ENCODE results near the gene CAGE1. TPM values are rescaled to one million over a fixed set of nuclear protein-coding genes. Genes with fewer than 3 reads are reported as not detected.

CAGE1 gene
- total RNA-seq, 1 donor from 2014 or later = 0.07 TPM

DNA sequence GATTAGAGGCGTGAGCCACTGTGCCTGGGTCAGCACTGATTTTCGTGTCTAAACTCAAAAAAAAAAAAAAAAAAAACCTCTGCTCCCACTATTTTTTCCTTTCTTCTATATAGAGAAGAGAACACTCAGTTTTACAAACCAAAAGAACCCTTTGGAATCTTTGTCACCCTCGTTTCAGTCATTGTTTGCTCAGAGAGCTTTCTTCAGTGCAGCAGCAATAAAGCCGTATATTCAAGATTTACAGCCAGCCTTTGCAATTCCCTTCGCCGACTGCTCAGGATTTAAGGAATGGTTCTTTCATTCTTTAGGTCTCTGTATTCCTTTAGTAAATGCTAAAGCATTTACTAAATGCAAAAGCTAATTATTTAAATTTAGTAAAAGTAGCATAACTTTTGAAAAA is 20.2 kb upstream of the CAGE1 start:
- ChIA-PET POLR2A (no interaction called here), CTCF (no interaction called here)
- no peak overlapping the region for H3K27ac Mint-ChIP-seq
- no peak overlapping the region for H3K4me3 Mint-ChIP-seq
- intact Hi-C loops (cut with micrococcal nuclease) = no loop called here
- H3K9me3 Mint-ChIP-seq = no peaks in the 10 kb centered on the region
- no peak for ATAC-seq (ENCODE audit: low read depth)
- peaks cover 84% of the 10 kb centered on the region for H3K36me3 Mint-ChIP-seq (ENCODE audit: low read depth)
- TF ChIP-seq CTCF (IDR thresholded peaks at IDR 0.05) = no peak
- DNase-seq = no peak
- no peaks in the 10 kb centered on the region for H3K27me3 Mint-ChIP-seq
- no peaks in the 10 kb centered on the region for H3K4me1 Mint-ChIP-seq

DNA sequence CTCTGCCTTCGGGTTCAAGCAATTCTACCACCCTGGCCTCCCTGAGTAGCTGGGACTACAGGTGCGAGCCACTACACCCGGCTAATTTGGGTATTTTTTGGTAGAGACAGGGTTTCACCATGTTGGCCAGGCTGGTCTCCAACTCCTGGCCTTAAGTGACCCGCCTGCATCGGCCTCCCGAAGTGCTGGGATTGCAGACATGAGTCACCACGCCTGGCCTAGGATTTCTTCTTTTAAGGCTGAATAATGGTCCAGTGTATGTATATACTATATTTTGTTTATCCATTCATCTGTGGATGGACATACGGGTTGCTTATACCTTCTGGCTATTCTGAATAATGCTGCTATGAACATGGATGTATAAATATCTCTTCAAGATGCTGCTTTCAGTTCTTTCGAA is 17.2 kb upstream of the CAGE1 start:
- DNase-seq = no peak
- Mint-ChIP-seq H3K36me3 (ENCODE audit: low read depth) (peaks cover 88% of the 10 kb centered on the region), H3K4me1 (no peaks in the 10 kb centered on the region), H3K9me3 (no peaks in the 10 kb centered on the region), H3K27me3 (no peaks in the 10 kb centered on the region), H3K4me3 (no peak overlapping the region), H3K27ac (no peak overlapping the region)
- ChIA-PET POLR2A (no interaction called here), CTCF (no interaction called here)
- ATAC-seq (ENCODE audit: low read depth) = no peak
- no peak for TF ChIP-seq CTCF (IDR thresholded peaks at IDR 0.05)
- intact Hi-C loops (cut with micrococcal nuclease) = no loop called here

GRCh38 chr6:7404546-7404945 is 15.0 kb upstream of the CAGE1 start:
- ATAC-seq (ENCODE audit: low read depth) = no peak
- peaks cover 90% of the 10 kb centered on the region for H3K36me3 Mint-ChIP-seq (ENCODE audit: low read depth)
- H3K4me1 Mint-ChIP-seq = no peaks in the 10 kb centered on the region
- ChIA-PET CTCF (no interaction called here), POLR2A (no interaction called here)
- H3K4me3 Mint-ChIP-seq = no peak overlapping the region
- intact Hi-C loops (cut with micrococcal nuclease) = no loop called here
- H3K27ac Mint-ChIP-seq = no peak overlapping the region
- H3K9me3 Mint-ChIP-seq = no peaks in the 10 kb centered on the region
- no peak for TF ChIP-seq CTCF (IDR thresholded peaks at IDR 0.05)
- no peak for DNase-seq
- H3K27me3 Mint-ChIP-seq = no peaks in the 10 kb centered on the region

GRCh38 chr6:7402716-7403115 is 13.2 kb upstream of the CAGE1 start:
- intact Hi-C loops (cut with micrococcal nuclease) = no loop called here
- CTCF ChIA-PET = no interaction called here

DNA sequence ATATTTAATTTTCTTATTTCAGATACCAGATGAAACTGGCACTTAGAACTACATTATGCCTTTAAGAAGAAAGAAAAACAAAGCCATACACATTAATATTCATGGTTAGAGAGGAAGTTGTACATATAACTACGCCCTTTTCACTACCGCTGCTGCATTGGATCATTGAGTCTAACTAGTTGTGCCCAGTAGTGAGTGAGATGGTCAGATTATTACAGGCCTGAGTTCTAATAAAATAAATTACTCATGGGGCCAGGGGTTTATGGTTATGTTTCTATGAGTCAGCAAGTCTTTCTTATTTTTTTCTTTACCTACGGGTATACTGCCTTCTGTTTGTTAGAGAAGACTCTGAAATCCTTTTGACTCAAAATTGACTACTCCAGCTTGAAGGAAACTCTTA is 11.5 kb upstream of the CAGE1 start:
- H3K9me3 Mint-ChIP-seq = no peaks in the 10 kb centered on the region
- no peak overlapping the region for H3K4me3 Mint-ChIP-seq
- no peaks in the 10 kb centered on the region for H3K4me1 Mint-ChIP-seq
- ChIA-PET POLR2A (no interaction called here), CTCF (interaction anchor here (0.7 kb wide), 1 partner anchor 8 kb away, joined by 4 read pairs; no protein-coding TSS in a partner anchor)
- no peak for ATAC-seq (ENCODE audit: low read depth)
- H3K27me3 Mint-ChIP-seq = no peaks in the 10 kb centered on the region
- no peak overlapping the region for H3K27ac Mint-ChIP-seq
- DNase-seq = no peak
- intact Hi-C loops (cut with micrococcal nuclease) = no loop called here
- TF ChIP-seq CTCF (IDR thresholded peaks at IDR 0.05) = no peak
- H3K36me3 Mint-ChIP-seq (ENCODE audit: low read depth) = peaks cover 90% of the 10 kb centered on the region

More at GRCh38 chr6:7402716-7403115, 13.2 kb upstream of the CAGE1 start:
- TF ChIP-seq CTCF (IDR thresholded peaks at IDR 0.05) = no peak
- no peak for ATAC-seq (ENCODE audit: low read depth)
- peaks cover 91% of the 10 kb centered on the region for H3K36me3 Mint-ChIP-seq (ENCODE audit: low read depth)
- POLR2A ChIA-PET = no interaction called here
- H3K4me1 Mint-ChIP-seq = no peaks in the 10 kb centered on the region
- no peaks in the 10 kb centered on the region for H3K9me3 Mint-ChIP-seq
- DNase-seq = no peak
- H3K27me3 Mint-ChIP-seq = no peaks in the 10 kb centered on the region
- no peak overlapping the region for H3K27ac Mint-ChIP-seq
- H3K4me3 Mint-ChIP-seq = no peak overlapping the region
